OCI-LY7 (cell line): ENCODE measurements around the gene TNFRSF8. TPM values are rescaled to one million over a fixed set of nuclear protein-coding genes. Genes with fewer than 3 reads are reported as not detected.
"Not testable (repeated sequence)": the region's sequence is repeated elsewhere in the genome, so short reads cannot be mapped to it uniquely, and the experiment has no call there.

Experiments used
- BruUV-seq: library from RNA; stranded (reverse); fragments of 400-500 nt; replicated peaks from 2 replicates; lab custom pipeline; 2021; lab: Mats Ljungman, UMichigan
- CTCF ChIA-PET: fragments of 300-600 bp; sonication (Branson Sonifier 250); formaldehyde crosslinking; loops from one replicate; lab custom pipeline; 2022; ENCODE audit warnings: antibody characterized with exemption; ENCODE audit not compliant: unreplicated experiment; lab: Charles Lee
- POLR2A ChIA-PET: fragments of 300-600 bp; sonication (Branson Sonifier 250); formaldehyde crosslinking; loops from one replicate; lab custom pipeline; 2022; ENCODE audit warnings: antibody characterized with exemption; lab: Charles Lee
- DNase-seq: peaks from one replicate; pipeline ENCODE4 v3.0.0-alpha.2; 2015; ENCODE audit warnings: low spot score
- H2AFZ ChIP-seq: fragments of 200-600 bp; sonication (generic), shearing (Covaris generic); 2 replicates; pipeline ENCODE4 v1.6.1; 2014; ENCODE audit warnings: mild to moderate bottlenecking, antibody characterized with exemption, low read length, moderate library complexity
- H3K27ac ChIP-seq: fragments of 200-600 bp; sonication (generic); 2 replicates; pipeline ENCODE4 v1.5.1; 2014; ENCODE audit warnings: mixed run types, low read depth, mild to moderate bottlenecking, moderate library complexity, low read length, inconsistent platforms; ENCODE audit not compliant: poor library complexity, severe bottlenecking
- H3K36me3 ChIP-seq: fragments of 200-600 bp; sonication (generic); 2 replicates; pipeline ENCODE4 v1.6.1; 2014; ENCODE audit warnings: mild to moderate bottlenecking, antibody characterized with exemption, low read length, moderate library complexity, mixed read lengths; ENCODE audit not compliant: insufficient read depth
- H3K4me1 ChIP-seq: fragments of 200-600 bp; sonication (generic); 2 replicates; pipeline ENCODE4 v1.5.1; 2014; ENCODE audit warnings: mild to moderate bottlenecking, low read length; ENCODE audit not compliant: insufficient read depth, poor library complexity, severe bottlenecking
- H3K4me2 ChIP-seq: fragments of 200-600 bp; sonication (generic); 2 replicates; pipeline ENCODE4 v1.6.1; 2014; ENCODE audit warnings: mild to moderate bottlenecking, low read length
- H3K4me3 ChIP-seq: fragments of 200-600 bp; sonication (generic); 2 replicates; pipeline ENCODE4 v1.5.1; 2014; ENCODE audit warnings: mild to moderate bottlenecking, low read depth, low read length; ENCODE audit not compliant: poor library complexity, severe bottlenecking
- H3K79me2 ChIP-seq: fragments of 200-600 bp; sonication (generic); 2 replicates; pipeline ENCODE4 v1.6.1; 2016; ENCODE audit warnings: low read depth, mild to moderate bottlenecking, low read length, moderate library complexity, mixed read lengths; ENCODE audit not compliant: insufficient read depth
- H3K9me2 ChIP-seq: fragments of 200-600 bp; sonication (generic); 2 replicates; pipeline ENCODE4 v1.6.1; 2016; ENCODE audit warnings: mild to moderate bottlenecking, low read length, mixed read lengths; ENCODE audit not compliant: insufficient read depth
- H3K9me3 ChIP-seq: fragments of 200-600 bp; sonication (generic); 2 replicates; pipeline ENCODE4 v1.6.1; 2014; ENCODE audit warnings: mild to moderate bottlenecking, mixed run types, low read length, mixed read lengths
- H4K20me1 ChIP-seq: fragments of 200-600 bp; sonication (generic); 2 replicates; pipeline ENCODE4 v1.6.1; 2014; ENCODE audit warnings: mild to moderate bottlenecking, antibody characterized with exemption, low read length, moderate library complexity, mixed read lengths; ENCODE audit not compliant: insufficient read depth
- CTCF ChIP-seq: fragments of 200-600 bp; sonication (generic); conservative IDR thresholded peaks from 2 replicates; pipeline ENCODE4 v1.5.1; 2014; ENCODE audit warnings: mild to moderate bottlenecking, antibody characterized with exemption, low read length, moderate library complexity, mixed read lengths
- EZH2phosphoT487 ChIP-seq: fragments of 200-600 bp; sonication (generic); IDR thresholded peaks from 2 replicates; pipeline ENCODE4 v1.6.1; 2018; ENCODE audit warnings: low read depth, borderline replicate concordance, mild to moderate bottlenecking, mixed run types, antibody characterized with exemption, low read length, moderate library complexity, mixed read lengths
- intact Hi-C: fragments of 100-400 bp; cut with micrococcal nuclease; formaldehyde crosslinking; loops from one replicate; pipeline ENCODE4 v1.10.0; 2022; ENCODE audit not compliant: unreplicated experiment
- total RNA-seq, 2 experiments: library from RNA; depleted of rRNA in 1 of 2; stranded (reverse); fragments of >200 nt in 1 of 2; shearing (Covaris generic) in 1 of 2; gene quantifications; 2 replicates each; pipeline ENCODE4 v1.2.3, GENCODE V29; 2014 to 2022

The TNFRSF8 gene
- total RNA-seq, 2 experiments from 2014 or later, result 0.29 TPM; not detected in 1

- Histone ChIP-seq H3K79me2 (no peaks in the 10 kb centered on the region), H3K36me3 (no peaks in the 10 kb centered on the region), H3K4me1 (peaks cover 45% of the 10 kb centered on the region), H3K4me2 (peak overlapping the region; percentile 62), H3K27ac (peak overlapping the region; percentile 86), H2AFZ (peak overlapping the region; percentile 4; the same call in 1 of the 2 replicates), H3K9me2 (no peaks in the 10 kb centered on the region), H3K9me3 (no peaks in the 10 kb centered on the region), H3K4me3 (peak overlapping the region; percentile 44), H4K20me1 (no peaks in the 10 kb centered on the region)
- intact Hi-C loops, result no loop called here
- DNase-seq, result no peak
- CTCF ChIA-PET, result interaction anchor here (0.6 kb wide), 2 partner anchors 12 to 122 kb away, joined by 3 read pairs; no protein-coding TSS in a partner anchor
- no peak for TF ChIP-seq CTCF
- TF ChIP-seq EZH2phosphoT487, result no peak
- POLR2A ChIA-PET, result interaction anchor here (0.6 to 4.7 kb wide), 5 partner anchors 18 to 136 kb away, joined by 3 to 35 read pairs (median 4); partner anchors contain the start of gene MIIP
- no TSS peak for BruUV-seq
Observed at GRCh38 chr1:12039164-12039525, 24.0 kb upstream of the TNFRSF8 start.

- Histone ChIP-seq H3K4me2 (peak overlapping the region; percentile 62), H2AFZ (peak overlapping the region; percentile 4; the same call in 1 of the 2 replicates), H3K4me3 (peak overlapping the region; percentile 44), H3K27ac (peak overlapping the region; percentile 86), H3K4me1 (peaks cover 53% of the 10 kb centered on the region)
- H3K9me3 ChIP-seq, H3K36me3 ChIP-seq, H4K20me1 ChIP-seq, H3K9me2 ChIP-seq, BruUV-seq, H3K79me2 ChIP-seq: not testable (repeated sequence)
- intact Hi-C loops, result loop anchor here (1.0 to 5.0 kb wide), 4 partner anchors 21 to 133 kb away; partner anchors contain the start of gene MIIP
- ChIA-PET POLR2A (interaction anchor here (0.6 to 4.7 kb wide), 7 partner anchors 13 to 359 kb away, joined by 3 to 35 read pairs (median 3); partner anchors contain the start of genes MAD2L2 and MIIP), CTCF (interaction anchor here (0.6 kb wide), 1 partner anchor 123 kb away, joined by 3 read pairs; no protein-coding TSS in a partner anchor)
- peak; percentile 70 for DNase-seq
Observed at GRCh38 chr1:12039824-12040456, 23.2 kb upstream of the TNFRSF8 start.

- Histone ChIP-seq H3K79me2 (no peaks in the 10 kb centered on the region), H3K27ac (peak overlapping the region; percentile 86), H4K20me1 (no peaks in the 10 kb centered on the region), H3K4me3 (peak overlapping the region; percentile 44), H3K4me2 (peak overlapping the region; percentile 62), H3K9me2 (no peaks in the 10 kb centered on the region), H2AFZ (no peak overlapping the region; the same call in 1 of the 2 replicates), H3K36me3 (no peaks in the 10 kb centered on the region), H3K4me1 (peaks cover 59% of the 10 kb centered on the region), H3K9me3 (no peaks in the 10 kb centered on the region)
- intact Hi-C loops, result loop anchor here (1.0 to 5.0 kb wide), 4 partner anchors 21 to 133 kb away; partner anchors contain the start of gene MIIP
- POLR2A ChIA-PET, result interaction anchor here (0.6 to 4.7 kb wide), 6 partner anchors 9 to 360 kb away, joined by 3 to 35 read pairs (median 4); partner anchors contain the start of genes MAD2L2 and MIIP
- DNase-seq, result peak; percentile 96
- BruUV-seq, result no TSS peak
- CTCF ChIA-PET, result no interaction called here
- TF ChIP-seq CTCF (no peak), EZH2phosphoT487 (no peak)
Observed at GRCh38 chr1:12040457-12041051, 22.5 kb upstream of the TNFRSF8 start.

GRCh38 chr1:12044187-12044877 is 18.8 kb upstream of the TNFRSF8 start:
- DNase-seq, result peak; percentile 50
- H3K9me3 ChIP-seq, H4K20me1 ChIP-seq, BruUV-seq, H3K79me2 ChIP-seq, CTCF ChIA-PET, H3K36me3 ChIP-seq, H3K9me2 ChIP-seq, H3K4me3 ChIP-seq: not testable (repeated sequence)
- H3K4me2 ChIP-seq, result peak overlapping the region; percentile 50
- intact Hi-C loops, result loop anchor here (5.0 kb wide), 2 partner anchors 108 to 137 kb away; no protein-coding TSS in a partner anchor
- H3K27ac ChIP-seq, result peak overlapping the region; percentile 34
- POLR2A ChIA-PET, result interaction anchor here (0.7 to 1.1 kb wide), 2 partner anchors 26 to 134 kb away, joined by 3 read pairs; partner anchors contain the start of gene MIIP
- H2AFZ ChIP-seq, result peak overlapping the region; percentile 76; the same call in 1 of the 2 replicates
- peaks cover 71% of the 10 kb centered on the region for H3K4me1 ChIP-seq
